Nephron (organoid): Measurements from ENCODE around the gene H3-3A.

Experiments used
- H3K27ac Mint-ChIP-seq, 3 experiments: 2 replicates each; pipeline ENCODE4 v1.8.0; 2020; ENCODE audit warnings: mixed read lengths in 3 of 3, mild to moderate bottlenecking in 2 of 3, moderate library complexity in 1 of 3
- H3K27me3 Mint-ChIP-seq: 2 replicates; pipeline ENCODE4 v1.8.0; 2021; ENCODE audit warnings: low read depth, mild to moderate bottlenecking, moderate library complexity, mixed read lengths
- H3K36me3 Mint-ChIP-seq: 2 replicates; pipeline ENCODE4 v1.8.0; 2020; ENCODE audit warnings: low read depth, mixed read lengths
- H3K4me1 Mint-ChIP-seq: 2 replicates; pipeline ENCODE4 v1.8.0; 2020; ENCODE audit warnings: mixed read lengths
- H3K4me3 Mint-ChIP-seq, 3 experiments: 2 replicates each; pipeline ENCODE4 v1.8.0; 2020; ENCODE audit warnings: mild to moderate bottlenecking in 3 of 3, mixed read lengths in 3 of 3, moderate library complexity in 2 of 3
- H3K9me3 Mint-ChIP-seq: 2 replicates; pipeline ENCODE4 v1.8.0; 2020; ENCODE audit warnings: mixed read lengths
- TF ChIP-seq, protein P1 (sequence below), 3 experiments: fragments of 200-600 bp; sonication (generic); IDR thresholded peaks; one replicate each; pipeline ENCODE4 v1.5.0; 2021; ENCODE audit warnings: antibody characterized with exemption in 3 of 3; ENCODE audit not compliant: unreplicated experiment in 3 of 3

Gene H3-3A

DNA sequence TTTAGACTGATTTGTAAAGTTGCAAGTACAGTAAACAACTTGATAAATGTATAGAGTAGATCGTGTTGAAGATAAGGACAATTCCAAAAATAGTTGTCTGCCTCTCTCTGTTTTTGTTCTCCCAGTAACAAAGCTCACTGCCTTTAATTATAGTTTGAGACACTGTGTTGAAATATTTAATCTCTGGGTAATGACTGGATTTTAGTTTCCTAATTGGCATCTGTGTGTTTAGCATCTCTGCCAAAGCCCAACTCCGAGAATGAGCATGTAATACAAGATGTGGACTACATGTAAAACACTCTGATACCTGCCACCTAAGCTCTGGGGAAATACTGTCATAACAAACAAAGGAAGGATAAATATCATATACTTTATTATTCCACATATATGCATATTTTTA, 35.7 kb upstream of the H3-3A start:
- H3K4me1 Mint-ChIP-seq = peaks cover 7% of the 10 kb centered on the region
- no peak overlapping the region for H3K4me3 Mint-ChIP-seq
- H3K27ac Mint-ChIP-seq = no peak overlapping the region
- TF ChIP-seq, protein P1, sequence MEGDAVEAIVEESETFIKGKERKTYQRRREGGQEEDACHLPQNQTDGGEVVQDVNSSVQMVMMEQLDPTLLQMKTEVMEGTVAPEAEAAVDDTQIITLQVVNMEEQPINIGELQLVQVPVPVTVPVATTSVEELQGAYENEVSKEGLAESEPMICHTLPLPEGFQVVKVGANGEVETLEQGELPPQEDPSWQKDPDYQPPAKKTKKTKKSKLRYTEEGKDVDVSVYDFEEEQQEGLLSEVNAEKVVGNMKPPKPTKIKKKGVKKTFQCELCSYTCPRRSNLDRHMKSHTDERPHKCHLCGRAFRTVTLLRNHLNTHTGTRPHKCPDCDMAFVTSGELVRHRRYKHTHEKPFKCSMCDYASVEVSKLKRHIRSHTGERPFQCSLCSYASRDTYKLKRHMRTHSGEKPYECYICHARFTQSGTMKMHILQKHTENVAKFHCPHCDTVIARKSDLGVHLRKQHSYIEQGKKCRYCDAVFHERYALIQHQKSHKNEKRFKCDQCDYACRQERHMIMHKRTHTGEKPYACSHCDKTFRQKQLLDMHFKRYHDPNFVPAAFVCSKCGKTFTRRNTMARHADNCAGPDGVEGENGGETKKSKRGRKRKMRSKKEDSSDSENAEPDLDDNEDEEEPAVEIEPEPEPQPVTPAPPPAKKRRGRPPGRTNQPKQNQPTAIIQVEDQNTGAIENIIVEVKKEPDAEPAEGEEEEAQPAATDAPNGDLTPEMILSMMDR (IDR thresholded peaks at IDR 0.05; ENCODE audit: unreplicated experiment in 3 of 3) = no peak
- H3K36me3 Mint-ChIP-seq = no peaks in the 10 kb centered on the region
- no peaks in the 10 kb centered on the region for H3K9me3 Mint-ChIP-seq
- H3K27me3 Mint-ChIP-seq = no peaks in the 10 kb centered on the region

DNA sequence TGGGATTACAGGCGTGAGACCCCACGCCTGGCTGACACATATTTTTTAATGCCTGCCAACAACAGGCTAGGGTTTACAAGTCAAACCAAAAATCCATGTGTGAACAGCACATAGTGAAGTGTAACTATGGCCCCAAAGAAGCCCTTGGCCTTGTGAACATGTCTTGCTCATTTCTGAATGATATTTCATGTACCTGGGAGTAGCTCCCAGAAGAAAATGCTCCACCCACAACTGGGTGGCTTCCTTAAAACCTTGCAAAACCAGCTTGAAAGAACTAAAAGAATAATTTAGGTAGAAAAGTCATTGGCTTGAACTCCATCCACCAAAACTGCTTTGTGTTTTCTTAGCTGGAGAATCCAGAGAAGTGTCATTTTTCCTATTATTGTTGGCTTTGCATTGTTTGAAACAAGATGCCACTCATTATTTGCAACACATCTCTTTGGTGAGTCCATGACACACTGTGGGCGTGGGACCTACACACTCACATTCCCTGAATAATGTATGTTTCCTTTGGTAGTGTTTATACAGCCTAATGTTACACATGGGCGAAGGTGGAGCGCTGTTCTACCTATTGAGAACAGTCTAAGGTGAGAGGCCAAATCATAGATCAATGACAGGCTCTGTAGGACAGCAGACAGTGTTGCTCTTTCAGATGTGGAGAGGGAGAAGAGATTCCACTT, 34.8 kb upstream of the H3-3A start:
- Mint-ChIP-seq H3K9me3 (no peaks in the 10 kb centered on the region), H3K4me3 (no peak overlapping the region), H3K27ac (no peak overlapping the region), H3K27me3 (no peaks in the 10 kb centered on the region), H3K4me1 (peaks cover 9% of the 10 kb centered on the region), H3K36me3 (no peaks in the 10 kb centered on the region)
- TF ChIP-seq, protein P1 (IDR thresholded peaks at IDR 0.05; ENCODE audit: unreplicated experiment in 3 of 3) = no peak

DNA sequence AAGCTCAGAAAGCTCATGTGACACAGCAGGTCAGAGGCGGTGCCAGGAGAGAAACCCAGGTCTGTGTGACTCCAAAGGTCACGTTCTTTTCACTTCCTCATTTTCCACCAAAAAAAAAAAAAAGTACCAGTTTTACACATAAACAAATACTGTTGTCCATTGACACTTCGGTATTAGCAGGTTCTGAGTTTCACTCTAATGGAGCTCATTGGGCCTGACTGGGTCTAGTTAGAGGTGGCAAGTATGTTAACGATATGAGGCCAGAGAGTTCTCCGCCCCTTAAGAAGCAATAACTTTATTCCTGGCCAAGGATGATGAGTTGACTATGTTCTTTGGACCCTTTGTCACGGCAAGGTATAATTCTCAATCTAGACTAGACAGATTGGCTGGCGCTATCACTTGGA, 33.4 kb upstream of the H3-3A start:
- no peaks in the 10 kb centered on the region for H3K9me3 Mint-ChIP-seq
- H3K36me3 Mint-ChIP-seq = no peaks in the 10 kb centered on the region
- H3K4me1 Mint-ChIP-seq = peaks cover 9% of the 10 kb centered on the region
- H3K27ac Mint-ChIP-seq = no peak overlapping the region
- no peak overlapping the region for H3K4me3 Mint-ChIP-seq
- TF ChIP-seq, protein P1 (IDR thresholded peaks at IDR 0.05; ENCODE audit: unreplicated experiment in 3 of 3) = no peak
- H3K27me3 Mint-ChIP-seq = no peaks in the 10 kb centered on the region

DNA sequence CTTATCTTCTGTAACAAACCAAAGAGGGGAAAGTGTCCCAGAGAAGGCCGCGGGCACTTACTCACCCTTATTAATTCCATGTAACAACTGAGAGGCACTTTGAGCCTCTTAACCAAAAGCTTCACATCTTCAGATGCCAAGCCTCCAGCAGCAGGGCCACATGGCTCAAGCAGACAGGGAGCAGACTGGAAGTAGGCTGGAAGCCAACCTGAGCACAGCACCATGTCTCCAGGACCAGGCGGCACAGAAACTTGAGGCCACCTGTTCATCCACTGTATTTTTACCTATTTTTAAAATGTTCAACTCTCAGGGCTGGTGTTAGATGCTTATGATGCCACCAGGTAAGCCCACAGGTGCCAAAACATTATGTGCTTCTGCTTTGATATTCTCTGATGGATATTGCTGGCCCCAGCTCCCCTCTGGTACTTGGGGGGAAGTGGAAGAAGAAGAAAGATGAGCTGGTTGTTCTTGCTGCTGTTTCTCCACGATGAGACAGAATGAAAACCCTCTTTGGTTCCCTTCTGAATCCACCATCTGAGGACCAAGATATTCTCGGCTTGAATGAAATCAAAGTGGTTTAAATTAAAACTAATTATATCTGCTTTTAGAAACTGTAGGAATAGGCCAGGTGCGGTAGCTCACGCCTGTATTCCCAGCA, 32.8 kb upstream of the H3-3A start:
- H3K27ac Mint-ChIP-seq = no peak overlapping the region
- no peaks in the 10 kb centered on the region for H3K9me3 Mint-ChIP-seq
- H3K4me3 Mint-ChIP-seq = no peak overlapping the region
- no peaks in the 10 kb centered on the region for H3K36me3 Mint-ChIP-seq
- H3K27me3 Mint-ChIP-seq = no peaks in the 10 kb centered on the region
- peaks cover 9% of the 10 kb centered on the region for H3K4me1 Mint-ChIP-seq
- TF ChIP-seq, protein P1 (IDR thresholded peaks at IDR 0.05; ENCODE audit: unreplicated experiment in 3 of 3) = no peak

DNA sequence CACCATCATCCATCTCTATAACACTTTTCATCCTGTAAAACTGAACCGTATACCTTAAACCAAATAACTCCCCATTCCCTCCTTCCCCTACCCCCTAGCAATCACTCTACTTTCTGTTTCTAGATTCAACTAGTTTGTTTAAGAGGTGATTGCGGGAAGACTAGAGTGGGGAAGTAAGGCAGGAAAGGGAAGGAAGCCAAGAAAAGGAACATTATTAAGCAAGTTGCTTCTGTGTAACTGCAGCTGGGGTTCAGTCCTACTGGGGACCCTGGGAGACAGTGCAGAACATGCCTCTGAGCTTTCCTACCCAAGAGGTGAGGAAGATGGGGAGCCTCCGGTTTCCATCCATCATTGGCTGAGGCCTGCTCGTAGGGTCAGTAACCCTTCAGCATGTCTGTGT, 28.9 kb upstream of the H3-3A start:
- Mint-ChIP-seq H3K9me3 (no peaks in the 10 kb centered on the region), H3K27ac (no peak overlapping the region), H3K36me3 (no peaks in the 10 kb centered on the region), H3K27me3 (no peaks in the 10 kb centered on the region), H3K4me3 (no peak overlapping the region), H3K4me1 (peaks cover 9% of the 10 kb centered on the region)
- TF ChIP-seq, protein P1 (IDR thresholded peaks at IDR 0.05; ENCODE audit: unreplicated experiment in 3 of 3) = no peak

DNA sequence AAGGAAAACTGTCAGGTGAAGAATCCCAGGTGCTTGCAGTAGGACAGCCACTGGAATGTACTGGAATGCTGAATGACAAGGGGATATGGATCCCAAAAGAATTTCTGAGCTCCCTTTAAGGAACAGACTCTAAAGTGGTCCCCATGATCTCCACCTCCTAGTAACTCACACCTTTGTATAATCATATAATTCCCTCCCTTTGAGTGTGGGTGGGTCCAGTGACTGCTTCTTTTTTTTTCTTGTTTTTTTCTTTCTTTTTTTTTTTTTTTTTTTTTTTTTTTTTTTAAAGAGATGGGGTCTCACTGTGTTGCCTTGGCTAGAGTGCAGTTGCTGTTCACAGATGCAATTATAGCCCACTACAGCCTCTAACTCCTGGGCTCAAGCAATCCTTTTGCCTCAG, 28.5 kb upstream of the H3-3A start:
- Mint-ChIP-seq H3K27ac (no peak overlapping the region), H3K9me3 (no peaks in the 10 kb centered on the region), H3K4me3 (no peak overlapping the region), H3K36me3 (no peaks in the 10 kb centered on the region), H3K27me3 (no peaks in the 10 kb centered on the region), H3K4me1 (peaks cover 9% of the 10 kb centered on the region)
- TF ChIP-seq, protein P1 (IDR thresholded peaks at IDR 0.05; ENCODE audit: unreplicated experiment in 3 of 3) = no peak
